22Rv1 (cell line): ENCODE data around the gene SIK2.

Experiments used
- ZFX ChIP-seq: fragments of 450-650 bp; IDR thresholded peaks from 2 replicates; pipeline ENCODE4 v1.6.1; 2017; ENCODE audit warnings: antibody characterized with exemption, borderline replicate concordance
- TF ChIP-seq, protein P1 (sequence below): fragments of 450-650 bp; IDR thresholded peaks from 2 replicates; pipeline ENCODE4 v1.5.1; 2017; ENCODE audit warnings: mild to moderate bottlenecking

DNA sequence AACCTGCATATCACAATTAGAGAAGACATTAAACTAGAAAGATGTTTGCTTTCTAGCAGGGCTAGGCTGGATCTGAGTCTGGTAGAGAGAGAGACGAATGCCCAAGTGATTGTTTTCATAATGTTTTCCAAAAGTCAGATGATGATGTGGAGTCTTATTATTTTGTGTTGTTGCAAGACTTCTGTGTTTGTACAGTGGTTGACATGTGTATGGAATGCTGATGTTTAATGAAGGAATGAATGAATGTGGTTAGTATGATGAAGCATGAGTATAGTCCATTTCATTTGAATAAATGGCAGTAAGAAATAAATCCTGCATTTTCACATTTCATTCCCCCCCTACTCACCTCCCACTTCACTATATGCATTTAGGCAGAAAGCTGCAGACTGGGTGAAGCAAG is 94.3 kb downstream of the SIK2 start:
- TF ChIP-seq, protein P1, sequence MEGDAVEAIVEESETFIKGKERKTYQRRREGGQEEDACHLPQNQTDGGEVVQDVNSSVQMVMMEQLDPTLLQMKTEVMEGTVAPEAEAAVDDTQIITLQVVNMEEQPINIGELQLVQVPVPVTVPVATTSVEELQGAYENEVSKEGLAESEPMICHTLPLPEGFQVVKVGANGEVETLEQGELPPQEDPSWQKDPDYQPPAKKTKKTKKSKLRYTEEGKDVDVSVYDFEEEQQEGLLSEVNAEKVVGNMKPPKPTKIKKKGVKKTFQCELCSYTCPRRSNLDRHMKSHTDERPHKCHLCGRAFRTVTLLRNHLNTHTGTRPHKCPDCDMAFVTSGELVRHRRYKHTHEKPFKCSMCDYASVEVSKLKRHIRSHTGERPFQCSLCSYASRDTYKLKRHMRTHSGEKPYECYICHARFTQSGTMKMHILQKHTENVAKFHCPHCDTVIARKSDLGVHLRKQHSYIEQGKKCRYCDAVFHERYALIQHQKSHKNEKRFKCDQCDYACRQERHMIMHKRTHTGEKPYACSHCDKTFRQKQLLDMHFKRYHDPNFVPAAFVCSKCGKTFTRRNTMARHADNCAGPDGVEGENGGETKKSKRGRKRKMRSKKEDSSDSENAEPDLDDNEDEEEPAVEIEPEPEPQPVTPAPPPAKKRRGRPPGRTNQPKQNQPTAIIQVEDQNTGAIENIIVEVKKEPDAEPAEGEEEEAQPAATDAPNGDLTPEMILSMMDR, result no peak
- no peak for TF ChIP-seq ZFX
